HG03196 (cell line): Measurements from ENCODE around the gene ST8SIA6.

Source experiments
- ATAC-seq: cut with Tn5 transposase; IDR thresholded peaks from one replicate; pipeline ENCODE4 v1.9.1; 2021; ENCODE audit not compliant: unreplicated experiment

Gene ST8SIA6

DNA sequence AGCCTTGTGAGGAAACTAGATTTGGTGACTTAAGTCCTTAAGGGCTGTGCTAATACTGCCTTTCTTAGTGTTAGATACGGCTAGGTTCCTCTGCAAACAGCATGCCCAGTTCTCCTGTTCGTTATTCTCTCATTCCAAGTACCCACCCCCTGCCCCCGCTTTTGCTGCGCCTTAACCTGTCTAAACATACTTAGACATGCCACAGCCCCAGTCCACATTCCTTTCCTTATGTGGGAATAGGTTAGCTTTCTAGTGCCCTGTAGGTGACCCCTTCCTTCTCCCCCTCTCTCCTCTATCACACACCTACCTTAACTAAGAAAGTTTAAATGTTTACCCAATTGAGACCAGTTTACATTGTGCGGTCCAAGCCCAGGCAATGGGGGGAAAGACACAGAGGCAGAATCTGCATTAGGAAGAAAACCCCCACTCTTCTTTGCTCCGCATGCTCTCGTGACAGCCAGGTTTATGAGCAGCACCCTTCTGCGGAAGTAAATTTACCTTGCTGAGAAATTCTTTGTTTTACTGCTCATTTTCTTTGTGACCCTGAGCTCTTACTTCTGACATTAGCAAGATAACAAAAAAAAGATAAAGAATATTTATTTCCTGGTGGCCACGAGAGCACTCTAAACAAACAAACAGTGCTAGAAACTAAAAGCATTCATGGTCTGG, 177.5 kb downstream of the ST8SIA6 start:
- no peak for ATAC-seq

DNA sequence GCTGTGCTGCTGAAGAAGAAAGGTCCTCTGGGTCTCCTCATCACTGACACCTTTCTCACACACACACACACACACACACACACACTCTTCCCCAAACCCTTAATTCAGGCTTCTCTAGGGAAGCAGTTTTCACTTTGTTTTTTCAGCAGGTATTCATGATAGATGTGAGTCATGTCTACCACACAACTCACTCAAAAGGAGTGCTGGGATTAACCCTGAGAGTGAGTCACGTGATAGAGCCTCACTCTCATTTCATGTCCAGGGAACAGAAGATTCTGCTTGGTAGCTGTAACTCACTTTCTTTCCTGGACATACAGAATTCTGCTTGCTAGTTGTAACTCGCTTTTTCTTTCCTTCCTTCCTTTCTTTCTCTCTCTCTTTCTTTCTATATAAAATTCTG, 181.0 kb downstream of the ST8SIA6 start:
- no peak for ATAC-seq

GRCh38 chr10:17272648-17273047, 181.7 kb downstream of the ST8SIA6 start:
- ATAC-seq = no peak
